Activated CD8-positive, alpha-beta memory T cell treated with anti-CD3 and anti-CD28 coated beads, Interleukin-2, amount 50 U/mL, for 24 hours (primary cell): ENCODE data around the gene TFAP2E.

ENCODE experiments used
- DNase-seq: peaks from one replicate; pipeline ENCODE4 v3.0.0-alpha.2; 2020; ENCODE audit errors: extremely low read depth

The TFAP2E gene

GRCh38 chr1:35573198-35574124 lies at the start of gene TFAP2E:
TSS of gene TFAP2E (plus strand) at chr1:35573314. CDS start at chr1:35573578, 264 bp downstream.
- no peak for DNase-seq

DNA sequence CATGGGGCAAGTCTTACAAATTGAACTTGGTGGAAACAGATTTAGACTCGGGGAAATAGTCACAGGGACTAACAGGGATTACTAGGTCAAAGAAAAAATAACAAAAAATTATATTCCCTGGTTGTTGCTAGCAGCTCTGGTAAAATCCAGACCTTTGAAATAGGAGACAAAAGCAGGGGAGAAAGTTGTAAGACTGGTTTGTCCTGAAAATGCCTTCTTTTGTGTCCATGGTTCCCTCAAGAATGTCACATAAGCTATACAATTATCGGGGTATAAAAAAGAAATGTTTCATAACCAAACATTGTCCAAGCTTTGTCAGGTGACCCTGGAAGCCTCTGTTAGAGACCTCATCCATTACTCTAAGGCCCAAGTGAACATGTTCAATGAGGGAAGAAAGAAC lies 49.0 kb upstream of the TFAP2E start:
- DNase-seq: no peak

GRCh38 chr1:35530168-35530567 lies 42.9 kb upstream of the TFAP2E start:
- DNase-seq: no peak

- no peak for DNase-seq
These were observed 42.2 kb upstream of the TFAP2E start for GRCh38 chr1:35530946-35531345.

DNA sequence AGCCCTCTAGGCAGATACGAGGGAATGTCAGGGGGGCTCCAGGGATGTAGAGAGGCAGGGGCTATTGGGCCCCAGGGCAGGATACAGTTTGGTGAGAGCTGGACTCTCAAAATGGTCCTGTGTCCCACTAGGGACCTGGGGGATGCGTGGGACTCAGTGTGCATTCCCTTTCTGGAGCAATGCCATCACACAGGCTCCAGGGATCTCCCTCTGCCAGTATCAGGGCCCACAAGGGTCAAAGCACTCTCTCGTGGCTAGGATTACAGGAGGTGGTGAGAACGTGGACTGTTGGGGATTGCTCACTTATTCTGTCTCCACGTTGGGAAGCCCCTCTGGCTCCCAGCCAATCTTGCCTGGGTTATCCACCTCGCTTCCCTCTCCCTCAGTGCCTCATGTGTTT lies 41.7 kb upstream of the TFAP2E start:
- DNase-seq: no peak

DNA sequence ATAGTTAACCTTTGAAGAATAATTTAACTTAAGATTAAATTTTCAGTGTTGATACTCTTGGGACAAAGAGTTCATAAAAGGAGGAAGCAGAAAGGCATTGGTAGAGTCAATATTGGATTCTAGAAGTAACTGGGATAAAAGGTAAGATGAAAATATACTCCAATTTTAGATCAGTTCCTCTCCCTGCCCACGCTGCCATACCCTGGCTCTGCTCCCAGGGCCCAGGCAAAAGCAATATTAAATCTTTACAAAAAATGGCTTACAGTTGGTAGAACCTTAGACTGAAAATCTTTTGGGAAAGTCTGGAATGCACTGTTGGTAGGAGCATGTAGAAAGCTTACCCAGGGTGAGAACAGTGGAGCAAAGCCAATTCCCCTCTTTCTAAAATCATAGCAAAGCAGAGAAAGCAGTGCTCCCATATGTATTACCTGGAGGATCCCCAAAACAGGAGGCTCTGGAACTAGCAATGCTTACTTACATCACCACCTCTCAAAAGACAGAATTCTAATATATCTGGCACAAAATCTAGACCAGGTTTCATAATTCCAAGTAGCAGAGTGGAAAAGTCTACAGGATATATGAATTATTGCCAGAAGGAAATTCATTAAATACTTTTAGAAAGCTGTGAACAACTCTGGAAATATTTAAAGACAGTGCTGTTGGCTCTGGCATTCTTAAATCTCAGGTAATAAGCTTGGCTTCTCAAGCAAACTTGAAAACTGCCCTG lies 40.5 kb upstream of the TFAP2E start:
- no peak for DNase-seq

DNA sequence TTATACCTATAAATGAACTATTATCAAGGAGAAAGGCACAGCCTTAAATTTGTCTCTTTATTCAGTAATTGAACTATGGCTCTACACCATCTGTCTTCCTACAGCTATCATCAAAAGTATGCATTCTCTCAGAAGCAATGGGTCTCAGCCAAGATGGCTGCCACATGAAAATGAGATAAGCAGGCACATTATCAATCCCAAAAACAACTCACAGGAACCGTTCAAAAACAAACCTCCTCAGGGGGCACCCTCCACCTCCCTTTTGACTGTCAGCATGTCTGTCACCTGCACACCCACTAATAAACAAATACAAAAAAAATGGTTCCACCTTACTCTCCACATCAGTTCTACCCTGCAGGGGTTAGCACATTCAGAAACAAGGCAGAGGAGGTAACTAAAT lies 39.5 kb upstream of the TFAP2E start:
- no peak for DNase-seq

- DNase-seq: no peak
These were observed 37.9 kb upstream of the TFAP2E start for GRCh38 chr1:35535243-35535642.

GRCh38 chr1:35536556-35537162 lies 36.5 kb upstream of the TFAP2E start:
- DNase-seq: no peak

DNA sequence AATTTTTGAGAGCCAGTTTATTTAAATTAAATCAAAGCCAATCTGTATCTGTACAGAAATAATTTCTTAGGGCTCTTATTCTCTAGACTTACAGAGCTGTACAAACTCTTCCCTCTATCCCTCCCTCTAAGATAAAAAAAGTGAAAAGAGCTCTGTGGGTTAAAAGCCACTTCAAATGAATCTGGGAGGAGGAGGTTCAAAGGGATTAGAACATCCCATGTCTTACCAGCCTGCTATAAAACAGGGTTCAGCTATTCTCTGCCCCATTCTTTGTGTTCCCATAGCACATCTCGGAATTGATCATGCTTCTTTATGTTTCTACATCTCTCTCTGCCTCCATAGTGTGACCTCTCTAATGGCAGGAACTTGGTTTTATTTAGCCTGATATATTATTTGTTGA lies 35.3 kb upstream of the TFAP2E start:
- no peak for DNase-seq

DNA sequence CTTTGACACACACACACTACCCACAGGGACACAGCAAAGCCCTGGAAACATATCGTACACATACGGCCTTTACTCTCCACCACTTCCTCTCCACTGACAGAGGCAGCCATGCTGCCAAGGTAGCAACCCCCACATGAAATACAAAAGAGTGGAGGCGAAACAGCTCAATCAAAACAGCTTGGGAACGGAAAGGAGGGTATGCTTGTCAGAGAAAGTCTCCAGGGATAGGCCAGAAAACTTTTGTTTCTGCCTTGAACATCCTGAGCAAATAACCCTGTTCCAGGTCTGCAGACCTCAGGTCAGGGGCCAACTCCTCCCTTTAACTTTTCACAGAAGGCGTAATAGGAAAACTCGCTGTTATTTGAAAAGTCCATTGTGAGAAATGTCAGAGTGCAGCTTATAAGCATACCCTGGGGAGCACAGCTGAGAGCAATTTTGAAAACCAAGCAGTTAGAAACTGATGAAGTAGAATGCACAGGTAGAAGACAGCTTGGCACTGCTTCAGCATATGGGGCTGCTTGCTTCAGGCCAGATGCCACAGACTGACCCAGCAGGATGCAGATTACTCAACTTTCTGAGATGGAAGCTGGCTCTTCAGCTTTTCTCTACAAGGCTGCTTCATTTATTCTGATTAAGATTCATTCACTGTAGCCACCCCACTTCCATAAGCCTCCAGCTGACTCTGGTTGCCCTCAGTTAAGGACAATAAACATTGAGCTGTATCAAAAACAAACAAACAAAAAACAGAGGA lies 33.9 kb upstream of the TFAP2E start:
- no peak for DNase-seq

DNA sequence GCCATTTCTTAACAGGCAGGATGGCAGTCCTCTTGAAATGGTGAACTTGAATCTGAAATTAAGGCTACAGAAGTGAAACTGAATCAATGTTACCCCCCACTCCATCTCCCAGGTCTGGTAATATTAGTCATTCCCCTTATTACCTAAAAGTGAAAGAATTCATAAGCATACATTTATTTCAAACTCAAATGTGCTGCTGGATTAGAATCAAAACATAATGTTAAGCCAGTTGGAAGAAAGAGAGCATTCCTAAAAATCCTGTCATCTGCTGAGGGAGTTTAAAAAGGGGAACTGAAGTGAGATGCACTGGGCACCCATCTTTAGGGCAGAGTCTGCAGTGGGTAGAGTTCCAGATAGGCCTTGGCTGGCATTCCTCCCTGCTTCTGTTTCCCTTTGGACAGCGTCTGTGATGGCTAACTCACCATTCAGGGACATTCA lies 33.3 kb upstream of the TFAP2E start:
- DNase-seq: no peak

- no peak for DNase-seq
These were observed 28.1 kb upstream of the TFAP2E start for GRCh38 chr1:35544976-35545375.

- DNase-seq: no peak
These were observed 26.5 kb upstream of the TFAP2E start for GRCh38 chr1:35546614-35547013.

- no peak for DNase-seq
These were observed 19.3 kb upstream of the TFAP2E start for GRCh38 chr1:35553851-35554250.

DNA sequence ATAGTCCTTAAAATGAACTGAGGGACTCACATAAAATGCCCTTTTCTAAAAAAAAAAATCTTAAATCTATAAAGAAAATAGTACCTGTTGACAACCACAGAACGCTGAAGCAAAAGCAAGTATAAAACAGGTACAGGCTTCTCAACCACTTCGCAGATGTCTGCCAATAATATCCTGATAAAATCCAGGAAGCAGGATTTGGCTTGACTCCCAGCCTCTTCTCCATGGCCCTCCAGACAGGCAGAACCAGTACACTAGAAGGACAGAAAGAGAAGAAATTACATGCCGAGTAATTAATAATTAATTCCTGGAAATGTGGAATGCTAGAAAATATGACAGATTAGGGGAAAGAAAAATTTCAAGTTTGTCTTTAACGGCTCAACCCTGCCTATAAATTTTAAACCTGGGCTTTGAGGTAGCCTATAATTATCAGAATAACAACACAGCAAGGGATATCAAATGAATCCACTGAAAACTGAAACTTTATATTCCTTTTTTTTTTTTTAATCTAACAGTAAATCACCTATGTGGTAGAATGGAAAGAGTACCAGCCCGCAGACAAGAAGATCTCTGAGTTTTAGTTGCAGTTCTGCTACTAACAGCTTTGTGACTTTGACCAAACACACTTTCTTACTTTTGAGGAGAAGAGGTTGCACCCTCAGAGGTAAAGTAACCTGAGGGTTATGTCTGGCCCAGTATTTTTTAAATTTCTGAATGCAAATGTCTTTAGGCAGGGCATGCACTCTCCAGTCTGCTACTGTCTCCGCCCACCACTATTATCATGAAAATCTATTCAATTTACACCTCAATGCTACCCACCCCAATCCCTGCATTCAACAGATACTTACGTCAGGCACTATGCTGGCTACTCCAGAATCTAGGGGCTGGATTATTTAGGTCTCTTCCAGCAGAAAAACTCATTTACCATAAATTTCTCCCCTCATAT lies 18.6 kb upstream of the TFAP2E start:
- DNase-seq: no peak

GRCh38 chr1:35555212-35555584 lies 17.9 kb upstream of the TFAP2E start:
- DNase-seq: no peak

GRCh38 chr1:35555601-35556477 lies 17.3 kb upstream of the TFAP2E start:
- no peak for DNase-seq

DNA sequence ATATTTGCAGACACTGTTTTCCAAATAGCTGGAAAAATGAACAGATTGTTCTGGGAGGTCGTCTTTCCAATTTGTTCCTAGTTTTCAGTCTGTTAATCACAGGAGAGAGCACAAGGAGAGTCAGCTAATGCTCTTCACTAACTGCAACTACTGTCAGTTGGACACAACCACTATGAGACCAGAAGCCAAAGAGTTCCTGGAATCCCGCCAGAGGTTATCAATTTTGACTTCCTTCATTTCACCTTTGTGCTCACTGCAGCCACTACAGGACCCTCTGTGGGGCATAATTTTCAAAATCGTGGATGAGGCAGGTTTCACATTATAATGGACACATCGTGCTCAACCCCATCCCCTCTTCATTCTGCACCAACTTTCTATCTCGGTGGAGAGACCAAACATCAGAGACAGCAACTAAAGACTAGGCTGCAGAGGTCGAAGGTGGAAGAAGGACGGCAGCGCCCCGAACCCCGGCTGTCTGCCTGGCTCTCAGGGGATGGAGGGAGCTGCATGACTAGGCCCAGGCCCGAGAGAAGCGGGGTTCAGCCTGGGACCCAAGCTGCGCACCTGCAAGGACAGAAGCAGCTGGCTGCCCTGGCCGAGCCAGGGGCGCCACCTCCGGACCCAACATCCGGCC lies 16.5 kb upstream of the TFAP2E start:
- DNase-seq: no peak
